Smooth muscle cell of bladder (primary cell): Measurements from ENCODE around the gene SLC2A13. TPM values are rescaled to one million over a fixed set of nuclear protein-coding genes. Genes with fewer than 3 reads are reported as not detected.

ENCODE experiments used
- total RNA-seq: library from RNA; depleted of rRNA; stranded (reverse); fragments of >200 nt; gene quantifications from 2 replicates; pipeline ENCODE4 v1.2.3, GENCODE V29; 2014

SLC2A13 gene
- total RNA-seq = 25.6 and 29.9 TPM in 2 replicates

DNA sequence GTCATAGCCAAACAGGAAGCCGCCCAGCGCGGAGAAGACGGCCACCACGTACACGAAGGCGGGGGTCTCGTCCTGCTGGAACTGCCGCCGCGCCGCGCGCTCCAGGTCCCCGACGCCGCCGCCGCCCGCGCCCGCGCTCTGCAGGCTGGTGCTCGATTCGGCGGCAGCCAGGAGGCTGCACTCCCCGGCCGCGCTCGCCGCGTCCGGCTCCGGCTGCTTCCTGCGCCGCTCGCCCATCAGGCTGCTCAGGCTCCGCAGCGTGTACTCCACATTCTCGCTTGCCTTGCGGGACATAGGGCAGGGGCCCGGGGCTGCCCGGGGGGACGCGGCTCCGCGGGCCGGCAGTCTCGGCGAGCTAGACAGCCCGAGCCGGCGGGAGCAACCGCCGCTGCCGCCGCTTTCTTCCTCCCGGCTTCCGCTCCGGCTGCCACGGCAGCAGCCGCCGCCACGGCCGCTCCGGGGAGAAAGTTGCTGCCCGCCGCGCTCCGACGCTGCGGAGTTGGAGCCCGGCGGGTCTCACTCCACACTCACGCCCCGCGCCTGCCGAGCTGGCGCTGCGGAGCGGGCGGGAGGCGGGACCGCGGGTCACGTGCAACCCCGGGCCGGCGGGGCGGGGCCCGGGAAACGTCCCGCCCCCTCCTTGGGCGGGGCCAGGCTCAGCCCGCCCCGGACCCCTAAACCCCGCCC lies at the start of gene SLC2A13:
Gene SLC2A13 (minus strand): TSS at position 567 of the 687 bp plus-strand sequence. CDS start 273 bp downstream, at position 294.

Other genes starting within 250 kb of the SLC2A13 start
- gene LRRK2, start 118.9 kb upstream of the SLC2A13 start, total RNA-seq = 4.8 and 13.7 TPM in 2 replicates